Sigmoid colon (tissue), 7 donors: Measurements from ENCODE around the gene FAM163B. TPM values are rescaled to one million over a fixed set of nuclear protein-coding genes. Genes with fewer than 3 reads are reported as not detected.

Experiments
- DNase-seq: peaks from one replicate; pipeline ENCODE4 v3.0.0-alpha.2; 2019
- H3K27ac ChIP-seq, 4 donors: fragments of 200-600 bp; sonication (generic); one replicate each; pipeline ENCODE4 v1.5.1; 2016 to 2019; ENCODE audit warnings: mild to moderate bottlenecking in 1 of 4
- H3K27me3 ChIP-seq, 3 donors: fragments of 200-600 bp; sonication (generic); one replicate each; pipeline ENCODE4 v1.5.1; 2019; ENCODE audit warnings: mild to moderate bottlenecking in 1 of 3
- H3K36me3 ChIP-seq, 4 donors: fragments of 200-600 bp; sonication (generic); one replicate each; pipeline ENCODE4 v1.5.1; 2016 to 2019
- H3K4me1 ChIP-seq, 4 donors: fragments of 200-600 bp; sonication (generic); one replicate each; pipeline ENCODE4 v1.5.1; 2017 to 2019
- H3K4me3 ChIP-seq, 4 donors: fragments of 200-600 bp; sonication (generic); one replicate each; pipeline ENCODE4 v1.5.1; 2017 to 2019; ENCODE audit warnings: mild to moderate bottlenecking in 2 of 4, moderate library complexity in 1 of 4
- H3K9me3 ChIP-seq, 4 donors: fragments of 200-600 bp in 3 of 4; sonication (generic) in 3 of 4; one replicate each; pipeline versions ENCODE4 v1.5.1 to v1.6.1; 2013 to 2019
- EP300 ChIP-seq, 4 donors: sonication (generic); formaldehyde crosslinking; IDR thresholded peaks; one replicate each; pipeline ENCODE4 v1.6.1; 2017; ENCODE audit warnings: antibody characterized with exemption in 4 of 4
- POLR2A ChIP-seq, 2 donors: fragments of 450-650 bp; IDR thresholded peaks; one replicate each; pipeline ENCODE4 v1.6.1; 2016; ENCODE audit warnings: antibody characterized with exemption in 2 of 2, mild to moderate bottlenecking in 2 of 2, moderate library complexity in 2 of 2
- POLR2AphosphoS5 ChIP-seq, 4 donors: sonication (generic); formaldehyde crosslinking; IDR thresholded peaks; one replicate each; pipeline ENCODE4 v1.6.1; 2017; ENCODE audit warnings: antibody characterized with exemption in 4 of 4
- WGBS, 2 donors: extraction: QIAGEN DNeasy Blood & Tissue Kit; methylation state at CpG; one replicate each; pipeline ENCODE4 v1.1.7; 2013; 5-methylcytosine and 5-hydroxymethylcytosine counted together
- intact Hi-C: fragments of 100-400 bp; cut with DNase I; formaldehyde crosslinking; loops from one replicate; pipeline ENCODE4 v1.15.1; 2023
- polyA plus RNA-seq, 3 donors: library from polyadenylated mRNA; stranded (reverse); fragments of 200-250 nt; gene quantifications; one replicate each; pipeline ENCODE4 v1.2.3, GENCODE V29; 2013
- total RNA-seq, 4 donors: library from RNA; depleted of rRNA; stranded (reverse); fragments of >200 nt; gene quantifications; one replicate each; pipeline ENCODE4 v1.1.0, GENCODE V29; 2016
- TF ChIP-seq, protein P1 (sequence below), 4 experiments: fragments of 450-650 bp in 3 of 4; fragments of 200-600 bp in 1 of 4; IDR thresholded peaks; one replicate each; pipeline ENCODE4 v1.5.1; 2016 to 2019; ENCODE audit warnings: antibody characterized with exemption in 4 of 4, mild to moderate bottlenecking in 3 of 4, moderate library complexity in 2 of 4
- donor health status: healthy with polysubstance abuse.
- donor health status: Bipolar disorder and iron deficiency.
- donor health status: healthy.

FAM163B gene
- total and polyA plus RNA-seq, 7 donors = 0.29 to 2.4 (median 1.2) TPM; not detected in 1

DNA sequence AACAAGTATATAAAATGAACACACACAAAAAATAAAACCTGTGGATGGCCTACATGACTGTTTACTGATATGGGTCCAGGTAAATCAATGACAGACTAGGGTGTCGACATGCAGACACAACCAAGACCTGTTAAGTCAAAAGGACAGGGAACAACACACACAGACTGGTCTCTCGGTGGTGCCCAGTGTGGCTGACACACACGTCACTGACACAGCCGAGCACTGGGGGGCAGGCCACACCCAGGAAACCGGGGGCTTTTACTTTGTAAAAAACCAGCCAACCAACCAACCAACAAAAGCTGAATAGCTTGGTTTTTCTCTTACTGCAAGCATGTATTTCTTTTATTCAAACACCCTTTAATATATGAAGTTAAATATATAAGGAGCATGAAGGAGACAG is 5.0 kb downstream of the FAM163B start:
- H3K27me3 ChIP-seq = peaks cover 9 to 68% (median 53%) of the 10 kb centered on the region in 3 donors

GRCh38 chr9:133603135-133603927 is 5.9 kb downstream of the FAM163B start:
- no peak for DNase-seq
- Histone ChIP-seq H3K9me3 (no peaks in the 10 kb centered on the region), H3K36me3 (no peaks in the 10 kb centered on the region), H3K4me1 (no peaks in the 10 kb centered on the region), H3K27me3 (peaks cover under 1 to 60% (median 44%) of the 10 kb centered on the region in 3 donors), H3K27ac (no peak overlapping the region), H3K4me3 (no peak overlapping the region)
- WGBS, 2 donors = 40 to 50% methylated on average over 14 of the region's 14 CpGs
- TF ChIP-seq, protein P1, sequence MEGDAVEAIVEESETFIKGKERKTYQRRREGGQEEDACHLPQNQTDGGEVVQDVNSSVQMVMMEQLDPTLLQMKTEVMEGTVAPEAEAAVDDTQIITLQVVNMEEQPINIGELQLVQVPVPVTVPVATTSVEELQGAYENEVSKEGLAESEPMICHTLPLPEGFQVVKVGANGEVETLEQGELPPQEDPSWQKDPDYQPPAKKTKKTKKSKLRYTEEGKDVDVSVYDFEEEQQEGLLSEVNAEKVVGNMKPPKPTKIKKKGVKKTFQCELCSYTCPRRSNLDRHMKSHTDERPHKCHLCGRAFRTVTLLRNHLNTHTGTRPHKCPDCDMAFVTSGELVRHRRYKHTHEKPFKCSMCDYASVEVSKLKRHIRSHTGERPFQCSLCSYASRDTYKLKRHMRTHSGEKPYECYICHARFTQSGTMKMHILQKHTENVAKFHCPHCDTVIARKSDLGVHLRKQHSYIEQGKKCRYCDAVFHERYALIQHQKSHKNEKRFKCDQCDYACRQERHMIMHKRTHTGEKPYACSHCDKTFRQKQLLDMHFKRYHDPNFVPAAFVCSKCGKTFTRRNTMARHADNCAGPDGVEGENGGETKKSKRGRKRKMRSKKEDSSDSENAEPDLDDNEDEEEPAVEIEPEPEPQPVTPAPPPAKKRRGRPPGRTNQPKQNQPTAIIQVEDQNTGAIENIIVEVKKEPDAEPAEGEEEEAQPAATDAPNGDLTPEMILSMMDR (IDR thresholded peaks at IDR 0.05) = no peak
- no peak for TF ChIP-seq EP300 (IDR thresholded peaks at IDR 0.05)
- no peak for TF ChIP-seq POLR2AphosphoS5 (IDR thresholded peaks at IDR 0.05)
- TF ChIP-seq POLR2A (IDR thresholded peaks at IDR 0.05) = no peak
- intact Hi-C loops = no loop called here

More for the DNA sequence above, 5.0 kb downstream of the FAM163B start:
- DNase-seq = no peak
- TF ChIP-seq EP300 (IDR thresholded peaks at IDR 0.05) (no peak), POLR2AphosphoS5 (IDR thresholded peaks at IDR 0.05) (no peak), POLR2A (IDR thresholded peaks at IDR 0.05) (no peak)
- TF ChIP-seq, protein P1 (IDR thresholded peaks at IDR 0.05) = no peak
- Histone ChIP-seq H3K9me3 (no peaks in the 10 kb centered on the region), H3K4me1 (peaks cover 0 to 4% (median 2%) of the 10 kb centered on the region in 4 donors), H3K27ac (no peak overlapping the region), H3K36me3 (no peaks in the 10 kb centered on the region), H3K4me3 (no peak overlapping the region)
- intact Hi-C loops = no loop called here
- WGBS, 2 donors = 14 to 33% methylated on average over 5 of the region's 5 CpGs

GRCh38 chr9:133602277-133602676 is 6.9 kb downstream of the FAM163B start:
- Histone ChIP-seq H3K9me3 (peaks cover 4 to 8% (median 7%) of the 10 kb centered on the region in 4 donors), H3K4me3 (no peak overlapping the region), H3K27ac (no peak overlapping the region), H3K36me3 (no peaks in the 10 kb centered on the region), H3K4me1 (no peaks in the 10 kb centered on the region), H3K27me3 (peaks cover 0 to 50% (median 33%) of the 10 kb centered on the region in 3 donors)
- intact Hi-C loops = no loop called here
- no peak for DNase-seq
- WGBS, 2 donors = 69 to 75% methylated on average over 10 of the region's 10 CpGs
- TF ChIP-seq POLR2AphosphoS5 (IDR thresholded peaks at IDR 0.05) (no peak), EP300 (IDR thresholded peaks at IDR 0.05) (no peak), POLR2A (IDR thresholded peaks at IDR 0.05) (no peak)
- TF ChIP-seq, protein P1 (IDR thresholded peaks at IDR 0.05) = no peak

GRCh38 chr9:133601746-133602145 is 7.4 kb downstream of the FAM163B start:
- Histone ChIP-seq H3K36me3 (no peaks in the 10 kb centered on the region), H3K4me1 (no peaks in the 10 kb centered on the region), H3K4me3 (no peak overlapping the region), H3K27me3 (peaks cover 0 to 44% (median 28%) of the 10 kb centered on the region in 3 donors), H3K9me3 (peaks cover 5 to 11% (median 9%) of the 10 kb centered on the region in 4 donors), H3K27ac (no peak overlapping the region)
- WGBS, 2 donors = 80 to 81% methylated on average over 10 of the region's 10 CpGs
- intact Hi-C loops = no loop called here
- DNase-seq = no peak
- TF ChIP-seq POLR2A (IDR thresholded peaks at IDR 0.05) = no peak
- TF ChIP-seq POLR2AphosphoS5 (IDR thresholded peaks at IDR 0.05) = no peak
- no peak for TF ChIP-seq EP300 (IDR thresholded peaks at IDR 0.05)
- TF ChIP-seq, protein P1 (IDR thresholded peaks at IDR 0.05) = no peak
